ENCODE data around the gene SLC26A5.

The SLC26A5 gene

DNA sequence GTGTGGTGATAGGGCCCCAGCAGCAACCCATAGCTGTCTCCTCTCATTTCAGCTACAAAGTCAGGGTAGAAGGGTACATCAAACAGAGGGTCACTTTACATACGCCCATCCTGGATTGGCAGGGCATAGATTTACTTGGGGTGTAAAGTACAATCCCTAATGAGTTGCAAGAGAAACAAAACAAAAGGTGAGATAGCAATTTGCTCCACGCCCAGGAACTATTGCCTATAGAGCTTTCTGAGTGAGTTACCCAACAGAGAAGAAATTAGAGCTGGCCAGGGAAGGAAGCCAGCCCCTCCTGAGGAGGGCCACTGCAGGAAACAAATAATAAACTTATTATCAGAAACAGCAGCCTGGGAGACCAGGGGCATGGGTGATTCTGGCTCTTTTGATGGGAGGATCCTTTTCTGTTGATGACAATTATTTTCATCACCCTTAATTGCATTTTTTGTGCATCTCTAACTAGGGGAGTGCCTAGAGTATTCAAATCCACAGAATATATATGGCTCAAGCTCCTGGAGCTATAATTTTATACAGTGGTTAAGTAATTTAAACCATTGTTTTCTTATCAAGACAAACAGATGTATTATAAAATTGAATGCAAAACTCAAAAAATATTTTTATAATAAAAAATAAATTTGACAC is 47.4 kb downstream of the SLC26A5 start:
- no peak for DNase-seq

DNA sequence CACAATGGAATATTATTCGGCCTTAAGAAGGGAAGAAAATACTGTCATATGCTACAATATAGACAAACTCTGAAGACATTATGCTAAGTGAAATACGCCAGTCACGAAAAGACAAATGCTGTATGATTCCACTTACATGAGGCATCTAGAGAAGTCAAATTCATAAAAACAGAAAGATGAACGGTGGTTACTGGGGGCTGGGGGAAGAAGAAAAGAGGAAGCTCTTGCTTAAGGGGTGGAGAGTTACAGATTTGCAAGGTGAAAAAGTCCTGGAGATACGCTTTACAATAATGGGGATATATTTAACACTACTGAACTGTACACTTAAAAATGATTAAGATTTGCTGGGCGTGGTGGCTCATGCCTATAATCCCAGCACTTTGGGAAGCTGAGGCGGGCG is 49.5 kb downstream of the SLC26A5 start:
- DNase-seq, result no peak

GRCh38 chr7:103395071-103395470 is 50.9 kb downstream of the SLC26A5 start:
- no peak for DNase-seq

GRCh38 chr7:103394566-103394965 is 51.4 kb downstream of the SLC26A5 start:
- no peak for DNase-seq

DNA sequence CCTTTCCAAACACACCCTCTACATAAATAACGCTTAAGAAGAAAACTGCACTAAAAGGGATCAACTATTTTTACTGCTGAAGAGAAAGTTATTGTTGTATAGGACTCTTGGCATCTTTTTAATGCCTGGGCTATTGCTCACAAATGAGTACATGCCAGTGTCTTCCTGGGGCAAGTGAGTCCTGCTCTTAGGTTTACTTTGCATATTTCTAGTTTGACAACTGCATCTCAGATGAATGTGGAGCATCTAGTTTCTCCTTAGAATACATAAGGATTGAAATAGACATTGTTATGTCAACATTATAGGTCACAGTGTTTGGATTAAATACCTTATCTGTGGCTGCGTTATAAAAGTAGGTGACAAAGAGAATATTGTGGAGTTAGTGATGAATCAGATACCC is 54.0 kb downstream of the SLC26A5 start:
- no peak for DNase-seq

DNA sequence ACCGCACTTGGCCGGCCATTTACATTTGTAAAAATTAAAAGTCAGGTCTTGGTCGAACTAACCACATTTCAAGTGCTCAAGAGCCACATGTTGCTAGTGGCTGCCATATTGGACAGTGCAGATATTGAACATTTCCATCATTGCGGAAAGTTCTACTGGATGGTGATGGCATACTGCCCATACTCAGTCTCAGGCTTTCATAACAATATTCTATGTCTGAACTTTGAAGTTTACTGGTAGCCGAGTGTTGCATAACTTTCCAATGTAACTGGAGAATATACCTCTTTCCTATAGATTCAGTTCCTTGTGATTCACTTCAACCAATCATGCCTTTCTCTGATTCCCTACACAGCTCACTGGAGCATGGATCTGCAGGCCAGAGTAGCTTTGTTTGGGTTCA is 54.9 kb downstream of the SLC26A5 start:
- no peak for DNase-seq

GRCh38 chr7:103389263-103389662 is 56.7 kb downstream of the SLC26A5 start:
- no peak for DNase-seq

DNA sequence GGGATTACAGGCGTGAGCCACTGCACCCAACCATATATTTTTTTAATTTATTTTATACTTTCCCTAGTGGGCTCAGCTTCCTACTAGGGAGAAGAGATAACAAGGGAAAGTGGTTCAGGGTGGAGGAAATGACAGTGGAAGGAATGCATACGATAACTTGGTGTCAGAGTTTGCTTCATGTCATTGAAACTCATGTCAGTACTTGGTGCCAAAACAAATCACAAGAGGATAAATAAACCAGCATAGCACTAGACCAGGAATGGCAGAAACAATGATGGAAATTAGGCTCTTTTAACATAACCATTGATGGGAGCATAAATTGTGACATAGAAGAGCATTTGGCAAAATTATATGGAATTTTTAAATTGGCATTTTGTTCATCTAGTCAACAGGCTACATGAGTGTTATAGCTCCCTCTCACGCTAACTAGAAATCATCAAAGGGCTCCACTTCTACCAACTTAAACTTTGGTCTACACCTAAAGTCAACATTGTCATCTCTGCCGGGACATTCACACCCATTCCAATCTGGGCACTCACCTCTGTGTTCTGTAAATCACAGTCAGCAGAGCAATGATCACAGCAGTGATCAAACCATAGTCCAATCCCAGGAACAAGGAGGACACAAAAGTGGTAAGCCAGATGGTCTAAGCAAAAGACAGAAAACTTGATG is 57.4 kb downstream of the SLC26A5 start:
- DNase-seq, result no peak

DNA sequence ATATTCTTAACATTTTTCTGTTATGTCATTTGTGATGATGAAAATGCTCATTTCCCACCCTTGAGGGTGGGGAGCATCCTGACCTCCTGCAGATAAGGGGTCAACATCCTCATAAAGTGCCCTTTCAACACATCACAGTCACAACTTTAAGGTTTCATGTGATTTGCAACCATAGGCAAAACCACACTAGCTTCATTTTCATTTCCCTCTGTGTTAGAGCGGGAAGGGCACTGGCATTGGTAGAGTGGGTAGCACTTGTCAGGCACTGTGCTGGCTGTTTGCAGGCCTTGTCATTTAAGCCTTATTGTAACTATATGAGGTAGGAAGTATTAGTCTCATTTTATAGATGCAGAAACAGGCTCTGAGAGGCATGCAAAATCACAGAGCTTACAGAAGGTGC is 58.8 kb downstream of the SLC26A5 start:
- no peak for DNase-seq

DNA sequence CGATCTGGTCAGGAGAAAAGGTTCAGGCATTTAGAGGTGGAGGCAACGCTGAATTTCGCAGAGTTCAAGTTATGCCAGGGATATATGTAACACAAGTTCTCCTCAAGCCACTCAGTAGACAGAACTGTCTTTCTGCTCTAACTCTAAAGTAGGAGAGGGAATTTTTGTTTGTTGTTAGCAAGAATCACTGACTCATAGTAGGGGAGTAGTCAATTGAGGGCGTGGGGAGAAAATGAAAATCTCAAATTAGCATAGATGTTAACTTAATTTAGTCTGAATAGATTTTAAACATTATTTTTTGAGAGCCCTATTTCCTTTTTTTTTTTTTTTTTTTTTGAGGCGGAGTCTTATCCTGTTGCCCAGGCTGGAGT is 64.0 kb downstream of the SLC26A5 start:
- no peak for DNase-seq

- DNase-seq, result no peak
These were observed 64.6 kb downstream of the SLC26A5 start for GRCh38 chr7:103381280-103382031.

DNA sequence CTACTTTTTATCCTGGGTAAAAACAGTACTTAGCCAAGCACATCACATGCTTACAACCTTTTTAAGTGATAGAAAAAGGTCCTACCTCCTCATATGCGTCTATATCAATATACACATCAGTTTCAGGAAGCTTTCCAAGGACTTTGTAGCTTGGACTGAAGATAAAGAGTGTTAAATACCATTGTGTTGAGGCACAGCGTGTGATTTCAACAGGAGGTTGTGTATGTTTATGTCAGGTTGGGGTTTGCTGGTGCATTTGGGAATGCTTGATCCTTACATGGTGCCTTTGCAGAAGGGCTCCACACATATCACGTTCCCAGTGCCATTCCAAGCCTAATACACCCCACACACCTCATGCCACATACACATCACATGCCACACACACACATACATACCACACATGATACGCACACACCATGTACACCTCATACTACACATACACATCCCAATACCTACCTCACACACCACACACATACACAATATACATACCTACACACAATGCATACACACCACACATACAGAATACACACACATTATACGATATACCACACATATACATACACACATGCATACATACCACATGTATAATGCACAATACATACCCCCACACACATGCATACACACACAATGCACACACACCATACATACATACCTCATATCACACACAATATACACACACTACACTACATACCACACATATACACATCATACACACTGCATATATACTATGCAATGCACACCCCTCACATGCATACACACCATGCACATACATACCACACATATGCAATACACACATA is 65.4 kb downstream of the SLC26A5 start:
- no peak for DNase-seq

- DNase-seq, result no peak
These were observed 66.6 kb downstream of the SLC26A5 start for GRCh38 chr7:103379270-103379975.

DNA sequence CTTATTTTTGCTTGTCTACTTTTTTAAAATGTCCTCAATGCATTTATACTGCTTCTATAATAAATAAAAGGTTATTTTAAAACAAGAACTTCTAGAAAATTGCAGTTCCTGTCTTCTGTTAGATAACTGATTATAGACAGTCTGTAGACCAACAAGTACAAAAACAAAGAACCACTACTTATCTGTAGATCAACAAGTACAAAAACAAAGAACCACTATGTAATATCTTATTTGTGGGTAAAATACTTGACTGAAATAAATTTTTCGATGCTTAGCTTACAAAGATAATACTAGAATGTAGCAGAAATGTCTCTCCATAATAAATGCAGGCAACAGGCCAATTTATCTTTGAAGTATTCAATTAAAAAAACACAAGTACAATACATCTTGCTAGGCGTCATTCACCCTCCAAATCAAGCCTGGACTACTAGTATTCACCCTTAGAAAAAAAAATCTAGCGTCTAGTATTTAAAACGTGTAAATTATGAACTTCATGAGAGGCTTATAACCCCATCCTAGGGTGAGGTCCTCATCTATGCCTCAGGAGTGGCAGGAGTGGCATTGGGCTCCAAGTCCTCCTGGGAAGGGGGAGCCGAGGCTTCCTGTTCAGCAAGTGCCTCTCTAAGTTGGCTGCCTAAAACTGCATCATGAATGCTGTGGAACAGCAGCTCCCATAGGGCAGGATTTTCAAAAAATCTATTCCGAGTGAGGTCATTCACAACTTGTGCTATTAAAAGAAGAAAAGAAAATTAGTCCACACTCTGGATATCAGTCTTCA is 72.0 kb downstream of the SLC26A5 start:
- DNase-seq, result no peak

GRCh38 chr7:103369432-103369831 is 76.6 kb downstream of the SLC26A5 start:
- DNase-seq, result no peak

- no peak for DNase-seq
These were observed 96.2 kb downstream of the SLC26A5 start for GRCh38 chr7:103349805-103350204.

GRCh38 chr7:103348959-103349358 is 97.0 kb downstream of the SLC26A5 start:
- DNase-seq, result no peak

DNA sequence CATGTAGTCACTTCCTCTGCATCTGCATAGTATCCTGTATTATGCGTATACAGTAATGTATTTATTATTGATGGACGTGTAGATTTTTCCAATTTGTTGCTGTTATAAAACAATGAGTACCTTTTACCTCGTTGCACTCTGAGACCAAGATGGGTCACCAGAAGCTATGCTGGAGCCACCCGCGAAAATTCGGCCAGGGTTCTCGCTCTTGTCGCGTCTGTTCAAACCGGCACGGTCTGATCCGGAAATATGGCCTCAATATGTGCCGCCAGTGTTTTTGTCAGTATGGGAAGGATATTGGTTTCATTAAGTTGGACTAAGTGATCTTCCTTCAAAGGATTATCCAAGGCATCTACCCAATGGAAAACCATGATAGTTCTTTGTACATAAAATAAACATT is 97.6 kb downstream of the SLC26A5 start:
- DNase-seq, result peak; percentile 68

DNA sequence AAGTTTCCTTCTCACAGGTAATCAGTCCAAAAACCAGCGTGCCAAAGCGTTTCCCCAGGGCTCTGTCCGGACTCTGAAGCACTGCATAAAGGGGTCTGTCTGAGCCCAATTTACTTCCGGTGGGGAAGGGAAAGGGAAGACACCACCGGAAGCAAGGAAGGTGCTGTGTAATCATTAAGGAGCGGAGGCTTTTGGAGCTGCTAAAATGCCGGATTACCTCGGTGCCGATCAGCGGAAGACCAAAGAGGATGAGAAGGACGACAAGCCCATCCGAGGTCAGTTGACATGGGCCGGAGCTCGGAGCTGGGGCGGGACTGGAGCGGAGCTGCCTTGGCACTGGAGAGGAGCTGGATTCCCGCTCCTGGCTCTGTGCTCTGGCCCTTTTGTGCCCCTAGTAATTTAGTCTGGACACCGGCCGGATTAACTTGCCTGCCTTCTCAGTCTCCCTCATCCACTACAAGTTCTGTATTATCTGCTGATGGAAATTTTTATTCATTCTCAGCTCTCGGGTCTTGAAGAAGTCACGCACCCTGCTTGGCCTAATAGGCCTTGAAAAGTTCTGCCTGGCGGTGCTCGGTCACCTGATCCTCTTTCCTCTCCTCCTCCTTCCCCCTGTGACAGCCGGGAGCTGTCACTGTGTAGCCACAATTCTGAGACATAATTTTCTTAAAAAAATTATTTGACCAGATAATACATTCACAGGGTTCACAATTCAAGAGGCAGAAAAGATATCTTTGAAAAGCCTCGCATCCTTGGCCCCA is 98.3 kb downstream of the SLC26A5 start, which contains the start of gene PSMC2:
PSMC2 (plus strand) TSS at position 137 of the 761 bp plus-strand sequence; CDS start at position 206, 69 bp downstream.
- DNase-seq, result peak; percentile 93

DNA sequence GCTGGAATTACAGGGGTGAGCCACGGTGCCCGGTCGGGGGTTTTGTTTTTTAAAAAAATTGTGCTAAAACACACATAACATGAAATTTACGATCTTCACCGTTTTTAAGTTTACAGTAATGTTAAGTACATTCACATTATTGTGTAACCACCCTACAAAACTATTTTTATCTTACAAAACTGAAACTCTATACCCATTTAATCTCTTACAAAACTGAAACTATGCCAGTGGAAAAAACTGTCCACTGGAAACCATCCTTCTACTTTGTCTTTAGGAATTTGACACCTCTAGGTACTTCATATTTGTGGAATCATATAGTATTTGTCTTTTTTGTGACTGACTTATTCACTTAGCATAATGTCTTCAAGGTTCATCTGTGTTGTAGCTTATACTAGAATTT is 99.6 kb downstream of the SLC26A5 start:
- no peak for DNase-seq
